ENCODE data around the gene BCL7A. TPM values are rescaled to one million over a fixed set of nuclear protein-coding genes. Genes with fewer than 3 reads are reported as not detected.
A peak's percentile ranks its signal among the peaks of the same experiment; 100 is the strongest.

BCL7A gene
- total and polyA plus RNA-seq, 9 of the 15 experiments (the other 6 are each of a cell fraction or from before 2014, with no cell fraction given) = 0.25 to 21.9 (median 14.9) TPM

DNA sequence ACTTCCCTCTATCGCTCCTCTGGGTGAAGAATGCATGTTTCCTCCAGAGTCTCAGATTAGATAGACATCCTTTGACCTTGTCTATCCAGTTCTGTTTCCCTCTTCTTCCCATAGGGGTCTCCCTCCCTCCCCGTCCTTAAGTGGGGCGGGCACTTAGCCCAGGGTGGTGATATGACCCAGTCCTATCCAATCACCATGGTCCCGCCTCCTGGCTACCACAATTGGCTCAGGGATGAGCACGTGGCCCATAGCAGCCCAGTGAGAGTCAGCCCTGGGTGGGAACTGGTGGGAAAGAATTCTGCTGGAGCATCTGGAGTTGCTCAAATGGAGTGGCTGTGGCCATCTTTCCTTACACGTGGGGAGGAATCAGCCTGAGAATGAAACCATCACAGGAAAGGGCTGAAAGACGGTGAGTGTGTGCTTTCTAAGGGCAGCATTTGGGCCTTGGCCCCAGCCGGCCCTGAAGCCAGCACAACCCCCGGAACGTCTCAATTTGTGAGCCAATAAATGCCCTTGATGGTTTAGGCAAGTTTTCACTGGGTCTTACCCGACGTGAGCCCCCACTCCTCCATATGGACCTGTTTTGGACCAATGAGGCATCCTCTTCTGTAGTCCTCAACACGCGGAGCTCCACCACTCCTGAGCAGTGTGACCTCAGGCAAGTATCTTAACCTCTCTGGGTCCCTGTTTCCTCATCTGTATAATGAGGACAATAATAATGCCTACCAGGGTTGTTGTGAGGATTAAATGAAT lies 42.5 kb downstream of the BCL7A start (continued):
- TF ChIP-seq, protein P1, sequence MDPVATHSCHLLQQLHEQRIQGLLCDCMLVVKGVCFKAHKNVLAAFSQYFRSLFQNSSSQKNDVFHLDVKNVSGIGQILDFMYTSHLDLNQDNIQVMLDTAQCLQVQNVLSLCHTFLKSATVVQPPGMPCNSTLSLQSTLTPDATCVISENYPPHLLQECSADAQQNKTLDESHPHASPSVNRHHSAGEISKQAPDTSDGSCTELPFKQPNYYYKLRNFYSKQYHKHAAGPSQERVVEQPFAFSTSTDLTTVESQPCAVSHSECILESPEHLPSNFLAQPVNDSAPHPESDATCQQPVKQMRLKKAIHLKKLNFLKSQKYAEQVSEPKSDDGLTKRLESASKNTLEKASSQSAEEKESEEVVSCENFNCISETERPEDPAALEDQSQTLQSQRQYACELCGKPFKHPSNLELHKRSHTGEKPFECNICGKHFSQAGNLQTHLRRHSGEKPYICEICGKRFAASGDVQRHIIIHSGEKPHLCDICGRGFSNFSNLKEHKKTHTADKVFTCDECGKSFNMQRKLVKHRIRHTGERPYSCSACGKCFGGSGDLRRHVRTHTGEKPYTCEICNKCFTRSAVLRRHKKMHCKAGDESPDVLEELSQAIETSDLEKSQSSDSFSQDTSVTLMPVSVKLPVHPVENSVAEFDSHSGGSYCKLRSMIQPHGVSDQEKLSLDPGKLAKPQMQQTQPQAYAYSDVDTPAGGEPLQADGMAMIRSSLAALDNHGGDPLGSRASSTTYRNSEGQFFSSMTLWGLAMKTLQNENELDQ (CRISPR knock-in tag; IDR thresholded peaks at IDR 0.05; ENCODE audit: borderline replicate concordance) = no peak
- TF ChIP-seq, protein P2, sequence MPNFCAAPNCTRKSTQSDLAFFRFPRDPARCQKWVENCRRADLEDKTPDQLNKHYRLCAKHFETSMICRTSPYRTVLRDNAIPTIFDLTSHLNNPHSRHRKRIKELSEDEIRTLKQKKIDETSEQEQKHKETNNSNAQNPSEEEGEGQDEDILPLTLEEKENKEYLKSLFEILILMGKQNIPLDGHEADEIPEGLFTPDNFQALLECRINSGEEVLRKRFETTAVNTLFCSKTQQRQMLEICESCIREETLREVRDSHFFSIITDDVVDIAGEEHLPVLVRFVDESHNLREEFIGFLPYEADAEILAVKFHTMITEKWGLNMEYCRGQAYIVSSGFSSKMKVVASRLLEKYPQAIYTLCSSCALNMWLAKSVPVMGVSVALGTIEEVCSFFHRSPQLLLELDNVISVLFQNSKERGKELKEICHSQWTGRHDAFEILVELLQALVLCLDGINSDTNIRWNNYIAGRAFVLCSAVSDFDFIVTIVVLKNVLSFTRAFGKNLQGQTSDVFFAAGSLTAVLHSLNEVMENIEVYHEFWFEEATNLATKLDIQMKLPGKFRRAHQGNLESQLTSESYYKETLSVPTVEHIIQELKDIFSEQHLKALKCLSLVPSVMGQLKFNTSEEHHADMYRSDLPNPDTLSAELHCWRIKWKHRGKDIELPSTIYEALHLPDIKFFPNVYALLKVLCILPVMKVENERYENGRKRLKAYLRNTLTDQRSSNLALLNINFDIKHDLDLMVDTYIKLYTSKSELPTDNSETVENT (CRISPR knock-in tag; IDR thresholded peaks at IDR 0.05) = peak; percentile 57; the same call in 1 of the 2 replicates
- TF ChIP-seq, protein P3, sequence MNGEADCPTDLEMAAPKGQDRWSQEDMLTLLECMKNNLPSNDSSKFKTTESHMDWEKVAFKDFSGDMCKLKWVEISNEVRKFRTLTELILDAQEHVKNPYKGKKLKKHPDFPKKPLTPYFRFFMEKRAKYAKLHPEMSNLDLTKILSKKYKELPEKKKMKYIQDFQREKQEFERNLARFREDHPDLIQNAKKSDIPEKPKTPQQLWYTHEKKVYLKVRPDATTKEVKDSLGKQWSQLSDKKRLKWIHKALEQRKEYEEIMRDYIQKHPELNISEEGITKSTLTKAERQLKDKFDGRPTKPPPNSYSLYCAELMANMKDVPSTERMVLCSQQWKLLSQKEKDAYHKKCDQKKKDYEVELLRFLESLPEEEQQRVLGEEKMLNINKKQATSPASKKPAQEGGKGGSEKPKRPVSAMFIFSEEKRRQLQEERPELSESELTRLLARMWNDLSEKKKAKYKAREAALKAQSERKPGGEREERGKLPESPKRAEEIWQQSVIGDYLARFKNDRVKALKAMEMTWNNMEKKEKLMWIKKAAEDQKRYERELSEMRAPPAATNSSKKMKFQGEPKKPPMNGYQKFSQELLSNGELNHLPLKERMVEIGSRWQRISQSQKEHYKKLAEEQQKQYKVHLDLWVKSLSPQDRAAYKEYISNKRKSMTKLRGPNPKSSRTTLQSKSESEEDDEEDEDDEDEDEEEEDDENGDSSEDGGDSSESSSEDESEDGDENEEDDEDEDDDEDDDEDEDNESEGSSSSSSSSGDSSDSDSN (IDR thresholded peaks at IDR 0.05; ENCODE audit: borderline replicate concordance in 1 of 2, low read depth in 2 of 2, low read length in 2 of 2) = 0 out of 4 replicates have a peak, but pooled peaks of 1 of the 2 experiments have one; percentile 29
- no peak for TF ChIP-seq ARID1B (IDR thresholded peaks at IDR 0.05)
- peak; percentile 30 to 74; a peak in 1 of 4 replicates for TF ChIP-seq SIN3A (IDR thresholded peaks at IDR 0.05; ENCODE audit: borderline replicate concordance in 2 of 2, control insufficient read depth in 1 of 2, low read depth in 2 of 2, low read length in 2 of 2)
- no peak for TF ChIP-seq ZNF551 (CRISPR knock-in tag; IDR thresholded peaks at IDR 0.05)
- no peak for TF ChIP-seq ZNF586 (CRISPR knock-in tag; conservative IDR thresholded peaks at IDR 0.05)
- TF ChIP-seq NUFIP1 (IDR thresholded peaks at IDR 0.05; ENCODE audit: partially characterized antibody) = peak; percentile 83
- peak; percentile 89 for TF ChIP-seq ZKSCAN8 (CRISPR knock-in tag; IDR thresholded peaks at IDR 0.05)
- TF ChIP-seq NELFE (IDR thresholded peaks at IDR 0.05; ENCODE audit: insufficient read depth, insufficient read length) = no peak
- TF ChIP-seq RB1 (IDR thresholded peaks at IDR 0.05; ENCODE audit: low read depth) = no peak; the same call in 1 of the 2 replicates
- peak; percentile 87 for TF ChIP-seq PYGO2 (tag; IDR thresholded peaks at IDR 0.05)
- no peak for TF ChIP-seq MIER1 (IDR thresholded peaks at IDR 0.05; ENCODE audit: low read depth)
- TF ChIP-seq CHCHD3 (CRISPR knock-in tag; IDR thresholded peaks at IDR 0.05) = peak; percentile 83
- TF ChIP-seq NCOA6 (IDR thresholded peaks at IDR 0.05) = no peak
- TF ChIP-seq PCBP1 (IDR thresholded peaks at IDR 0.05; ENCODE audit: low read depth, low read length, poor library complexity, severe bottlenecking) = no peak
- peak; percentile 44 for TF ChIP-seq KDM5B (IDR thresholded peaks at IDR 0.05; ENCODE audit: insufficient replicate concordance, low read depth, low read length)
